ENCODE measurements around the gene RWDD1.

The RWDD1 gene, protein sequence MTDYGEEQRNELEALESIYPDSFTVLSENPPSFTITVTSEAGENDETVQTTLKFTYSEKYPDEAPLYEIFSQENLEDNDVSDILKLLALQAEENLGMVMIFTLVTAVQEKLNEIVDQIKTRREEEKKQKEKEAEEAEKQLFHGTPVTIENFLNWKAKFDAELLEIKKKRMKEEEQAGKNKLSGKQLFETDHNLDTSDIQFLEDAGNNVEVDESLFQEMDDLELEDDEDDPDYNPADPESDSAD

DNA sequence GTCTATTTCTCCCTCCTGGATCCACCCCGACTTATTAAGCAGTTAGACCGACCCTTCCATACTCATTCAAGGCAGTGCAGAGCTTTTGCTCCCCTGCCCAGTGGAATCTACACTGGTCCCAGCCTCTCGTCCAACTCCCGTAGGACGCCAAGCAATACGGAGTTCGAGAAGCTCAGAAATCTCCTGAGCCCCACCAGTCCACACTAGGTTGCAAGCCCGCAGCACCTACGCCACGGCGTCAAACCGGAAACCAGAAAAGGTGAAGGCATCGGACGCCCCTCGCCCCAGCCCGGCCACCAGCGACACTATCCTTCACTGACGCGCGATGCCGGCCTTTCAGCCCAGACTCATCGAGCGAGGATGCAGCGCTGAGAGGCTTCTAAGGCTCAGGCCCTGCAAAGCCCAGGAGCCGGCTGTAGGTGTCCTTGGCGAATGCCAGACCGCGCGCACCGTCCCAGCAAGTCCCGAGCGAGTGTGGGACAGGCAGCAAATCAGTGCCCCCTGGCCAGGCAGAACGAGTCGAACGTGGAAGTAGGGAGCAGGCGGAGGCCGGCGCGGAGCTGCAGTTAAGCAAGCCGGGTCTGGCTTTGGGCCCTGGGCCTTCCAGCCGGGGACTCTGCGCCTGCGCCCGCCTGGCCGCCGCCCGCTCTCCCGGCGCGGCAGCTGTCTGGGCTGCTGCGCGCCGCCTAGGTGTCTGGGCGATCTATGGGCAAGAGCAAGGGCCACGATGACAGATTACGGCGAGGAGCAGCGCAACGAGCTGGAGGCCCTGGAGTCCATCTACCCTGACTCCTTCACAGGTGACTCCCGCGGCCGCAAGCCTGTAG is at the start of gene RWDD1:
RWDD1 (plus strand) TSS at position 649 of the 827 bp plus-strand sequence; CDS start at position 728, 79 bp downstream.
- DNase-seq (ENCODE audit: low read depth in 2 of 2) = peak; percentile 95 to 98

DNA sequence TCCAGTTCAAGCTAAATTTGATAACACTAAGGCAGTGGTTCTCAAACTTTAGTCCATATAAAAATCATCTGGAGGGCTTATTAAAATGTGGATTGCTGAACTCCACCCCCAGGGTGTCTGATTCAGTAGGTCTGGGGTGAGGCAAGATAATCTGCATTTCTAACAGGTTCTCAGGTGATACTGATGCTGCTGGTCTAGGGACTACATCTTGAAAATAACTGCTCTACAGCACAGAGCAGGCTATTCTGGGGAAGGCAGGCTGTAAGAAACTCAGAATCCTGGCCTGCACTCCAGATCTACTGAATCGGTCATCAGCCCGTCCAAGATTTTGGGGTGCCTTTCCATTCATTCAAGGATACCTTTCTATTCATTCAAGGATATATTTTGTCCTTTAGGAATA is 48.4 kb upstream of the RWDD1 start:
- DNase-seq (ENCODE audit: low read depth in 2 of 2) = no peak

DNA sequence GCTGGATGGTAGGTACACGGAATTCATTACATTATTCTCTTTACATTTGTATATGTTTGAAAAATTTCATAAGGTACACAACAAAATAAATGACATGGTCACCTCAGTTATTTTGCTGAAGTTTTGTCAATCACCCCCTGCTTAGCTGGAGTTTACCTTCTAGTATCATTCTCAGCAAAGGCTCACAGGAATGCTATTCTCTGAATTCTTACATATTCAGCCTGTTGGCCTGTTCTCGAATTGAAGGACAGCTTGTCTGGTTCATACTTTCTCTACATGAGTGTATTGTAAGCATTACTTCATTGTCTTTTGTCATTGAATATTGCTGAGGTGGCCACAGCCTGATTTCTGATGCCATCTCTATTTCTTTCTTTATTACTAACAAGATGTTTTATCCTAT is 47.1 kb upstream of the RWDD1 start:
- no peak for DNase-seq (ENCODE audit: low read depth in 2 of 2)

DNA sequence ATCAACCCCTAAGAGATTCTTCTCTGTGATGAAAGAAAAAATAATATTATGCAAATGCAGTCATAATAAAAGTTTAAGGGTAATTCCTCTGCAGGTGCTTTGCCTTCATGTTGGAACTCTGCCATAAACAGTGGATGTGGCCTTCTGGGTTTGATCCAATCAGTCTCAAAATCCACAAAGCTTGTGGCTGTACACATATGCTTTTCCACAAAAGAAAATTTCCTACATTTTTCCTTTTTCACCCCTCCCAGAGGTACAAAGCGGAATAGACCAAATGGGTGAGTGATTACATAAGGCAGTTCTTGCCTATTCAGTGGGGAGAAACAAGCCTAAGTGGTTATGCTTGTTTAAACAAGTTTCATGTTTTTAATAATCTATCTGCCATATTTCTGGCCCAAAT is 43.2 kb upstream of the RWDD1 start:
- no peak for DNase-seq (ENCODE audit: low read depth in 2 of 2)

DNA sequence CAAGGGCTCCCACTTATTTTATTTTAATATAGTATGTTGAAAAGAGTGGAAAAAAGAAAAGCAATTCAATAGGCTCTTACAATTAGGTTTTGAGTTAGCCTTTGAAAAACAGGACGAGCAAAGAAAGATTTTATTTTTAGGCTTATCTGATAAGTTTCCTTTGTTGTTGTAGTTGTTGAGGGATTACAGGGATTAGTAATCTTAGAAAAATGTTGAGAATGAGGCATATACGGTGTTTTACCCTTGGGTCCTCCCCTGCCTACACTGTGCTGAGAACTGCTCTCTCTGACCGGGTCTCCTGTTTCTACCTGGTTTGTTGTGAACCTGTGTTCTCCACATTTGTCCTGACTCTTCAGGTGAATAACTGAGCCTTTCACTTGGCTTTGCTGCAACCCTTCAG is 42.5 kb upstream of the RWDD1 start:
- DNase-seq (ENCODE audit: low read depth in 2 of 2) = no peak

DNA sequence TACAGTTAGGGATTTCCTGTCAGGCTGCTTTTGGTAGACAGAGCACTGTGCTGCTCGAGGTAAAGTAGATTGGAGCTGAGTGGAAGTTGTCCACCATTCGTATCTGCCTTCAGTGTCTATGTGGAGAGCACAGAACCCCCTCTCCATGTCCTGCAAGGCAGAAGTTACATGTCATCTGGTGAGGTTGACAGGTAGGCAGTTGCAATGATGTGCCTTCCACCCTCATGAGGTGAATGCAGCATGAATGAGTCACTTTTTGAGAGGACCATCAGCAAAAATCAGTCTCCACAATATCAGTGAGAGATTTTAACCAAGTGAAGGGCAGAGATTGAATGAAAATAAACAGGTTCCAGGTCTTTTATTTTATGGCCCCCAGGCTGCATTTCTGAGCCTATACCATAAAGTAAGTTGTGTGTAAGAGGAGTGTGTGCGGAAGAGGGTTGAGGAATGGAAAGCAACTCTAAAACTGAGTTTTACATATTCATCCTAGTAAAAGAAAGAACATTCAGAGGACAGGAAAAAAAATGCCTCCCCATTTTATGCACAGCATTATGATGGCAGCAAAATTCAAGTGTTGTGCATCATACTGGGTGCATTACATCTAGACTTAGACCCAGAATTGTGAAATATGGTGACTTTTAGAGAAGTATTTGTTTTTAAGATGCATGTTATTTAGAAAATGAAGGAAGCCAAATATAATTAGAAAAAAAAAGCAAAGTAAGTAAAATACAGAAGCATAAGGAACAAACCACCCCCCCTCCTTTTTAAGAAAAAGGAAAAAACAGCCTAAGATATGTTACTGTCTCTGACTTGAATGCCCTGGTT is 41.6 kb upstream of the RWDD1 start:
- no peak for DNase-seq (ENCODE audit: low read depth in 2 of 2)

DNA sequence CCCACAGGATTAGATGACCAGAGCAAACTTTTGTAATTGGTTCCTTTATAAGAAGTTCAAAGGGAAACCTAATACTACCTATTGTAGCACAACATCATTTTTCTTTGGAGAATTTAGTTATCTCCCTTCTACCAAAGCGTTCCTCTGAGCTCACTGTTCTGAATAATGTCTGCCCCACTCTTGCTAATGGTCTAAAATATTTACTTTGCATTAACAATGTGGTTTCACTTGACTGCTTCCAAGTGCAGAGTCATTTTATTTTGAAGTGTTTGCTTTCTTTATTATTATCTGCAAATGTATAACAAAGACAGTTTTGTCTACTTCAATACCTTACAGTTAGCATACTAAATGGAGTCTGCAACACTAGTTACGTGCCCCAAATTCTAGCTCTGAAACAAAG is 40.9 kb upstream of the RWDD1 start:
- DNase-seq (ENCODE audit: low read depth in 2 of 2) = no peak

DNA sequence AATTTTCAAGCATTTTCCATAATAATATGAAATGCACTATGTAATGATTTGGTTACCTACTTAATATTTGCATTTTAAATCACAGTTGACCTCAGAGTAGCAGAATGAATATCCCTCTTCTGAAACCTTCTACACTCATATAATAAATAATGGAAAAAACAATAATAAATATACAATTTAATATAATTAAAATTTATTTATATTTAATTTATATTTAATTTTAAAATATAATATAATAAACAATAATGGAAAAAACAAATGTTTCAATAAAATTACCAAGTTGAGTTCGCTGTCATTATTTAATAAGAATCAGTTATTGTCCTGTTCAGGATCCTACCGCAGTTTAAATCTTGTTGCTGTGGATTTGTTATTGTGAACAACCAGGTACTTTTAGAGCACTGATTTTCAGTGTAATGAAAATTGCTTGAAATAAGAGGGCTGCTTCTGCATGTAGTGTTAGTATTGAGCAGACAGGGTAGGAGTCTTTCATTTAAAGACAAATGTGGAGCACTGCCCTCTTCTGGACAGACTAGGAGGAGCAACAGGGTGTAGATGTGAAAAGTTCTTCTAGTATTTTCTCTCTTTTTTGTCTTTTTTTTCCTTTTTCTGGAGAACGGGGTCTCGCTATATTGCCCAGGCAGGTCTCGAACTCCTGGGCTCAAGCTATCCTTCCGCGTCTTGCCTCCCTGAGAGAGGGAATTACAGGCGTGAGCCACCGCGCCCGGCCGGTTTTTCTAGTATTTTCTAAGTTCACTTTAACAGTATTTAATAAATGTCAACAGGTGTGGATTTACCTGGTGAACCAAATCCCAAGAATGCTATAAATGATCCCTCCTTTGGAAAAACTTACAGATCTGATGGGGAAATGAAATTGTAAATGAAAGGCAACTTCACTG is 39.4 kb upstream of the RWDD1 start:
- peak; percentile 16 to 41 for DNase-seq (ENCODE audit: low read depth in 2 of 2)

DNA sequence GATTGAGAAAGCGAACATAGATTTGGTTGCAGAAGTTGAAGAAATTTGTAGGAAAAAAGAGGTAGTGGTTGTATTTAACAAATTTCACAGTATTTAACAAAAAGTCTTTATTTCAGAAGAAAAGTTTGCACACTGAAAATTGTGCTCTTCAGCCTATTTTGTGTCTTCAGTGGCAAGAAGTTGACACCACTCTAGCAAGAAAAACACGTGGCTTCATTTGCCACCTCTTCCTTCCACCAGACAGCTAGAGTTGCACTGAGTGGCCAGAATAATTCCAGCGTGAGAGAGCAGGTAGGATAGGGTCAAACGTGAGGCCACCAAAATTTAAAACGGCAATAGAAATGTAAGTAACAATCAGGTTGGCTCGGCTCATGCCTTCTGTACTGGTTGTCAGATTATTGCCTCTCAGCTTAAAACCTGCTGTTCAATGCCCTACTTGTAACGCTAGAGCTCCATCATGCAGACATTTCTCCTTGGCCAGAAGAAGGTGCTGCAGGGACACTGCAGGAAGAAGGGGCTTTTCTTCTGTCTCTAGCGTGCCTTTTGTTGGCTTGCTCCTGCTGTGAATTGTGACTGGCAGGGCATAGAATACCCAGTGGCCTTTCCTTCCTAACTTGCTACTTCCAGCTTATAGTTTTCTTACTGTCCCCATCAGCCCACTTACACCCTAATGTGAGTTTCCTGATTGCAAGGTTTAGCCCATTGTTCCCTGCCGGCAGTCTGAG is 37.9 kb upstream of the RWDD1 start:
- DNase-seq (ENCODE audit: low read depth in 2 of 2) = no peak

DNA sequence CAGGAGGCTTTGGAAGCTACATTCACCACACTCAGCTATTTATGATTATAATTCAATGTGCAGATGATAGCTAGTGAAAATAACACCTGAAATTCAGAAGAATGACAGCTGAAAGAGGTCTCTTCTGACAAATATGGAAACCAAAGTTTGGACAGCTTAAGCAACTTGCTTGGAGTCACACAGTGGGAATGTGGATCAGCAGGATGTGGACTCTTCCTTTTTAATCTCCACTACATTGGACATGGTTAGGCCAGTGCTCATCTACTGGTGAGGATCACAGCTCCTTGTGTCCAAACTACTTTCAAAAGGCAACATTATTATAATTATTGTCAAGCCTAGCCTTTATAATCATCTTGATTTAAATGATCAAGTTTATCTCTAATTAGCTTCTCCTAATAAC is 36.2 kb upstream of the RWDD1 start:
- DNase-seq (ENCODE audit: low read depth in 2 of 2) = no peak

DNA sequence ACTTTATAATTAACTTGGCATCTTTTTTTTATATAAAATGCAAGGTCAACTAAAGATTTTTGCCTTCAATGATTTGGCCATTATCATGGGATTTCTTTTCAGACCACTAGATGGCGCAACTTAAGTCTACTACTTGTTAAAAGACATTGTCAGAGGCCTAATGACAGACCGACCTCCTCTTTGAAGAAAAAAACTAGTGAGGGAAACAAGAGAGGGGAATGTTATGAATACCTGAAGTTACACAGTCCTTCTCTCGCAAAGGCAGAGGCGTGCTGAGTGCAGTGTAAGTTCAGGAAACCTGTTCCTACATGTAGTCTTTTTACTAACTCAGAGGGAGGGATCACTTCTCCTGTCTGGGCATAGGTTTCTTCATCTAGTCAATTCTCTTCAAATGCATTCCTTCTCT is 35.1 kb upstream of the RWDD1 start:
- no peak for DNase-seq (ENCODE audit: low read depth in 2 of 2)

DNA sequence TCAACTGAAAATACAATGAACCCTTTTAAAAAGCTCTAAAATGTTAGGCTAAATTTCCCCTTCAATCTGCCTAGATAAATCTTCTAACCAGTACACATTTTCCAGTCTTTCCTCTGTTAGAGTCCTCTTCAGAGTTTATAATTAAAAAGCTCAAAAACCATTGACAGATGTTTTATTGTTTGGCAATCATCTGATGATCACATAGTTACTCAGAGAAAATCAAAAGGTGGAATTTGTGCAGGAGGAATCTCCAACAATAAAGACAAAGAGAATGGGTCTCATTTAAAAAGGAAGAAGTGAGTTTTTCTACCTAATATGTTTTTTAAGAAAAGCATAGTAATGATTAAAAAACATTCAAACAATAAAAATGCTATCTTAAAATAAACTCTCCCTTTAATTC is 28.9 kb upstream of the RWDD1 start:
- no peak for DNase-seq (ENCODE audit: low read depth in 2 of 2)

DNA sequence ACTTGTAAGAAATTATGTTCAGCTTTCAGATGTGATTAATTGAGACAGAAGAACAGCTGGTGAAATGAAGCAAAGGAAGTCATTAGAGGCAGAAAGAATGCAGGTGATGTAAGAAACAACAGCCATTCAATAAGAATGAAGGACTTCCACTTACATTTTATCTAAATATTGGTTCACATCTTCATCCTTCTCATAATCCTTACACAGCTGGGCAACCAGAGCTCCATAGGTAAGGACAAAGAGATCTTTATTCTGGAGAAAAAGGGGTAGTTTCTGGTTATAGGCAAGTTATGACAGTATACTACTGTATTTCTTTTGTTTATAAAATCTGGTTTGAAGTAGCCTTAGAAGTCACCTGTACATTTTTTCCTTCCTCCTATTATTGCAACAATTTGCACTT is 28.2 kb upstream of the RWDD1 start:
- no peak for DNase-seq (ENCODE audit: low read depth in 2 of 2)

DNA sequence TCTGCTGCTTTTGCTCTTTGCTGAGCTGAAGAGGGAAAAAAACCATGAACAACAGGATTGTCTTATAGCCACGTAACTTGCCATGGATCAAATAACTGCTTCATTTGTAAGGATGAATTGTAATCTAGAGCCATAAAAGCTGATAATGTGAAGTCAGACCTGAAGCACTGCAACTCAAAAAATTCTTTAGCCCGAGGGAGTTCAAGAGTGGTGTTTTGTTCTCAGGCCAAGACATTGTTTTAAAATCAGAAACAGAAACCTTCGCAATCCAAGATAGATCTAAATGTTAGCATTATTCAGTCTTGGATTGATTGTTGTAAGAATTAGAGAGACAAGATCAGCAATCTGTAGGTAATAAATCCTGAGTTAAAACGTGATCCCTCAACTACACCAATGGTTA is 25.7 kb upstream of the RWDD1 start, which contains the start of gene TRAPPC3L:
TRAPPC3L (minus strand) TSS at position 34 of the 400 bp plus-strand sequence. CDS start 170 bp downstream, outside the sequence.
- no peak for DNase-seq (ENCODE audit: low read depth in 2 of 2)

DNA sequence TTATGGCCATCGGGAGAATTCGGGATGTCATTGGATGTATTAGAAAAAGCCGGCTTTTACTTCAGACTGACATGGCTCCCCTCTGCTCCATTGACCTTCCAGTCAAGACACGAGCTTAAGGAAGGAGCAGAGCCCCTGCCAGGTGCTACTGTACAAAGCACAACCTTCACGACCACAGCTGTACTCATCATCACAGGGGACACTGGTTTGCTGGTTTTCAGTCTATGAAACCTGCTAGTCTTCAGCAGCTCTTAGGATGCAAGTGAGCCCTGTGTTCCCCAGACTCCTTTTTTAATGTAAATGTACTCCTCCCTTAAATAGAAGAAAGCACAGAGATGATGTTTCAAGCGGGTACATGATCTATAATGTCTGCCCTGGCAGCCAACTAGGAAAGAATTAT is 23.9 kb upstream of the RWDD1 start:
- no peak for DNase-seq (ENCODE audit: low read depth in 2 of 2)

DNA sequence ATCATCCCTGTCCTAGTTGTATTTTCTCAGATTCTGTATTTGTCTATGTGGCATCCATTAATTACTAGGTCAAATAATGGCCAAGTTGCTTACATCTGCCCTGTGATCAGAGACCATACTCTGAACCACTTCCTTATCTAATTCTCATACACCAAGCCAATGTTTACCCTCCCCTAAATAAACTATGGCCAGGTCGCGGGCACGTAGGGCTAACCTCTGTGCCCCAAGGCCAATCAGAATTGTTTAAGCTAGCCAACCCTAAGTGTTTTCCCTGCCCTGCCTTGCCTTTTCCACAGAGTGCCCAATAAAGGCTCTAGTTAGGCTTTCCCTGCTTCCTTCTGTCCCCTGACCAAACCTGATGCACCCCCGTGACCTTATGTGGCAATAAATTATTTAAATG is 20.5 kb upstream of the RWDD1 start:
- DNase-seq (ENCODE audit: low read depth in 2 of 2) = no peak

DNA sequence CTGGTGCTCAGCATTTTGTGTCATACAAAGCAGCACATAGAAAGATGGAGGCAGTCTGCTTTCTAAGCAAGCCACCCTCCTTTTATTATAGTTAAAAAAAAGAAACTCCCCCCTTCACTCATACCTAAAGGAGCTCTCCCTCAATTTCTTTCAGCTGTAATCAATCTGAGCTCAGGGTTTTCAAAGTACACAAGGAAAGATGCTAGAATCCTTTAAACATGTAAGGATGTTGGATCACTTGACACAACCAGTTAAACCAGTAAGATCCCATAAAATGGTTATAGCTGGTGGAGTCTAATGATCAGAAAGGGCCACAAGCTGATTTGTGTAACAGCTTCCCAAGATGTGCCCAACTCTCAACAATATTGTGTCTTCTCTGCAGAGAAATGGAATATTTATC is 17.9 kb upstream of the RWDD1 start, which contains the start of gene CALHM4:
CALHM4 (plus strand) TSS at position 301 of the 400 bp plus-strand sequence; CDS start at position 344, 43 bp downstream.
- no peak for DNase-seq (ENCODE audit: low read depth in 2 of 2)

DNA sequence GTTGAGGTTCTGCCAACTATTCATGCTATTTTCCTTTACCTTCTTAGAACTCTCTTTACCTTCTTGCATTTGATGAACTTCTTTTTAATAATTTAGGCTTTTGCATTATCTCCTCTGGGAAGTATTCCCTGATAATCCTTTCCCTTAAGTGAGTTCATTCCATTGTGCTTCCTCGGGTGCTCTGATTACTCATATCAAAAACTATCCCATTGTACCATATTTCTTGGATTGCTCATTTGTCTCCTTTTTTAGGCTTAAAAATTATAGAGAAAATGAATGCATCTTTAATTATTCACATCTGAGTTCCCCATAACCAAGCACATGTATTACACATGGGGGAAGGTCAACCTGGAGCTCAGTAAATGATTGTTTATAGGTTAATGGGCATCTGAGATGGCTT is 15.2 kb upstream of the RWDD1 start:
- no peak for DNase-seq (ENCODE audit: low read depth in 2 of 2)

DNA sequence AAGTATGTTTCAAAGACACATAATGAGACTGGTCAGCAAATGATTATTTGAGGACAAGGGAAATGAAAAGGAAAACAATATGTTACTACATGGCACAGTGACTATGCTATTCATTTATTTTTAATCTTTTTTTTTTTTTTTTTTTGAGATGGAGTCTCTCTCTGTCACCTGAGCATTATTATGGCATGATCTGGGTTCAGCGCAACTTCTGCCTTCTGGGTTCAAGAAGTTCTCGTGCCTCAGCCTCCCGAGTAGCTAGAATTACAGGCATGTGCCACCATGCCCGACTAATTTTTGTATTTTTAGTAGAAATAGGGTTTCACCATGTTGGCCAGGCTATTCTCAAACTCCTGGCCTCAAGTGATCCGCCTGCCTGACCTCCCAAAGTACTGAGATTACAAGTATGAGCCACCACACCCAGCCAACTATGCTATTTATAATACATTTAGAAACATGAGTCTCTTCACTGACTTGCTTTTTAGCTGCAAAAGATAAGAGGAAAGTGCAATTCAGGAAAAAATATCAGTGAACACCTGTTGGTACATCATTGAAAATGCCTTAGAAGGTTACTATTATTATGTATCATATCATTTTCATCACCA is 14.4 kb upstream of the RWDD1 start:
- no peak for DNase-seq (ENCODE audit: low read depth in 2 of 2)

DNA sequence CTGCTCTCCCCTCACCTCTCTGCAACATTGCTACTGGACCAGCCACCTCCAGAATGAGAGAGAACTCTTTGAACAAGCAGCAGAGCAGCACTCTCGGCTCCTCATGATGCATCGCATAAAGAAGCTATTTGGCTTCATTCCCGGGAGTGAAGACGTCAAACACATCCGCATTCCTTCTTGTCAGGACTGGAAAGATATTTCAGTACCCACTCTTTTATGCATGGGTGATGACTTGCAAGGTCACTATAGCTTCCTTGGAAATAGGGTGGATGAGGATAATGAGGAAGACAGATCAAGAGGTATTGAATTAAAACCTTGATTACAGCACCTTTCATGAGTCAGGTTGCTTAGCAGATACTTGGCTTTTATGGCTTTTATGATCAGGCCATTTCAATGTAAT is 13.4 kb upstream of the RWDD1 start:
- DNase-seq (ENCODE audit: low read depth in 2 of 2) = no peak
